ENCODE measurements around the gene TMEM183A.

DNA sequence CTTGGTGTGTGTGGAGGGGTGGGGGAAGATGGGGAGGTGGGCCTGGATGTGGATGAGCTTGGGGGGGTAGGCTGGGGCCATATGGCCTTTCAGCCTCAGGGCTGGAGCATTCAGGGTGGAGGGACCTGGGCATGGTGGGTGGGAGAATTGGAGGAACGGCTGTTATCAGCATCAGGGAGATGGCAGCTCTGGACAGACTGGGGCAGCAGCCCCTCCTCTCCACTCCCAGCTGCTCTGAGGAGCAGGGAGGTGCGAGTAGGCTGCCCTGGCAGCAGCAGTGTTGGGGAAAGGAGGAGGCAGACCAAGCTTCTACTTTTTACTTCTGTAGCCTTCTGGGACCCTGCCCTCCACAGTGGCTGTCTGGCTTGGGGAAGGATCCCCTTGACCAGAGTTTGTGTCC lies 29.4 kb downstream of the TMEM183A start:
- TF ChIP-seq, protein P1, sequence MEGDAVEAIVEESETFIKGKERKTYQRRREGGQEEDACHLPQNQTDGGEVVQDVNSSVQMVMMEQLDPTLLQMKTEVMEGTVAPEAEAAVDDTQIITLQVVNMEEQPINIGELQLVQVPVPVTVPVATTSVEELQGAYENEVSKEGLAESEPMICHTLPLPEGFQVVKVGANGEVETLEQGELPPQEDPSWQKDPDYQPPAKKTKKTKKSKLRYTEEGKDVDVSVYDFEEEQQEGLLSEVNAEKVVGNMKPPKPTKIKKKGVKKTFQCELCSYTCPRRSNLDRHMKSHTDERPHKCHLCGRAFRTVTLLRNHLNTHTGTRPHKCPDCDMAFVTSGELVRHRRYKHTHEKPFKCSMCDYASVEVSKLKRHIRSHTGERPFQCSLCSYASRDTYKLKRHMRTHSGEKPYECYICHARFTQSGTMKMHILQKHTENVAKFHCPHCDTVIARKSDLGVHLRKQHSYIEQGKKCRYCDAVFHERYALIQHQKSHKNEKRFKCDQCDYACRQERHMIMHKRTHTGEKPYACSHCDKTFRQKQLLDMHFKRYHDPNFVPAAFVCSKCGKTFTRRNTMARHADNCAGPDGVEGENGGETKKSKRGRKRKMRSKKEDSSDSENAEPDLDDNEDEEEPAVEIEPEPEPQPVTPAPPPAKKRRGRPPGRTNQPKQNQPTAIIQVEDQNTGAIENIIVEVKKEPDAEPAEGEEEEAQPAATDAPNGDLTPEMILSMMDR (IDR thresholded peaks at IDR 0.05): no peak
- no peak for TF ChIP-seq POLR2A (IDR thresholded peaks at IDR 0.05)
